ENCODE measurements around the gene PRKAR1B. TPM values are rescaled to one million over a fixed set of nuclear protein-coding genes. Genes with fewer than 3 reads are reported as not detected.

Gene PRKAR1B
- total RNA-seq, 1 experiment from 2014 or later: 43.3 TPM

- no CpG with 5 or more reads among the region's 9 CpGs for WGBS (ENCODE audit: extremely low coverage, insufficient read length, low lambda C conversion rate)
- Mint-ChIP-seq H3K27ac (peak overlapping the region in 2 of 3 experiments; percentile 41 to 49; a peak in 2 of 7 replicates), H3K4me3 (peak overlapping the region; percentile 25 to 70; a peak in 4 of 5 replicates), H3K27me3 (ENCODE audit: low read depth) (peaks cover 4% of the 10 kb centered on the region), H3K9me3 (peaks cover 0 to 3% of the 10 kb centered on the region in 2 experiments; a peak in 2 of 5 replicates), H3K36me3 (ENCODE audit: insufficient read depth in 1 of 3, low read depth in 3 of 3) (peaks cover 14 to 21% (median 17%) of the 10 kb centered on the region in 3 experiments), H3K4me1 (peaks cover 5 to 17% of the 10 kb centered on the region in 2 experiments)
- Histone ChIP-seq H2AFZ (ENCODE audit: low read length) (no peak overlapping the region), H3K9ac (ENCODE audit: extremely low read depth, insufficient read length, low read length) (no peak overlapping the region), H4K5ac (ENCODE audit: insufficient read length, low read depth, low read length) (no peak overlapping the region), H4K8ac (replicated peaks; ENCODE audit: insufficient read length, low read depth, low read length) (no peak overlapping the region), H3K27ac (ENCODE audit: insufficient read length, low read depth, low read length) (no peak overlapping the region), H3K23ac (ENCODE audit: insufficient read length, low read depth, low read length) (no peak overlapping the region), H2BK15ac (ENCODE audit: low read depth, low read length) (no peak overlapping the region), H3K14ac (ENCODE audit: insufficient read depth, low read length) (no peak overlapping the region; the same call in 1 of the 2 replicates), H3K4me1 (ENCODE audit: insufficient read depth, low read length) (no peaks in the 10 kb centered on the region), H3K4ac (ENCODE audit: low read depth, low read length) (no peak overlapping the region), H3T11ph (ENCODE audit: low read length) (no peak overlapping the region), H2BK12ac (ENCODE audit: insufficient read length, low read depth, low read length) (no peak overlapping the region), H3K4me2 (ENCODE audit: insufficient read depth, insufficient read length, low read length) (no peak overlapping the region), H3K18ac (ENCODE audit: insufficient read length, low read depth, low read length) (no peak overlapping the region), H3K23me2 (ENCODE audit: insufficient read length, low read depth, low read length, poor library complexity, severe bottlenecking) (peaks cover 3% of the 10 kb centered on the region), H2BK20ac (ENCODE audit: low read depth, low read length, poor library complexity, severe bottlenecking) (no peak overlapping the region), H2BK120ac (ENCODE audit: low read depth, low read length, poor library complexity, severe bottlenecking) (no peak overlapping the region), H3K9me3 (ENCODE audit: control insufficient read depth, low read depth, low read length) (no peaks in the 10 kb centered on the region), H3K56ac (ENCODE audit: insufficient read length, low read depth, low read length) (no peak overlapping the region), H3K79me1 (ENCODE audit: insufficient read depth, low read depth, low read length, poor library complexity, severe bottlenecking) (peaks cover 8% of the 10 kb centered on the region), H2AK5ac (ENCODE audit: insufficient read length, low read length) (no peak overlapping the region), H4K91ac (ENCODE audit: insufficient read length, low read depth, low read length) (no peak overlapping the region), H4K20me1 (ENCODE audit: control insufficient read depth, insufficient read depth, insufficient read length) (no peaks in the 10 kb centered on the region), H2BK5ac (ENCODE audit: insufficient read length, low read length) (no peak overlapping the region), H3K27me3 (ENCODE audit: insufficient read depth, low read length) (no peaks in the 10 kb centered on the region), H3K79me2 (ENCODE audit: insufficient read depth, low read length) (no peaks in the 10 kb centered on the region; the same call in 1 of the 2 replicates)
- no peak for TF ChIP-seq CTCF (conservative IDR thresholded peaks at IDR 0.05)
- no peak for DNase-seq
Observed at GRCh38 chr7:713139-713457, 14.0 kb downstream of the PRKAR1B start.
